ENCODE data around the gene HCN2. TPM values are rescaled to one million over a fixed set of nuclear protein-coding genes. Genes with fewer than 3 reads are reported as not detected.

Gene HCN2
- total and polyA plus RNA-seq, 2 of the 8 experiments (the other 6 are each of a cell fraction or from before 2014, with no cell fraction given), result 1.0 to 4.0 TPM

Other genes starting within 250 kb of the HCN2 start
- gene MIER2, start 245.1 kb upstream of the HCN2 start, total RNA-seq (2021; fragmentation: NEBNext Ultra II Directional; extraction: Animal tissue kit (Norgen Biotek cat#: 25700)), result 45.7 and 48.3 TPM in 2 replicates
- gene MIER2, start 245.1 kb upstream of the HCN2 start, polyA plus RNA-seq (2011; rRNA removed), result 30.3 and 53.1 TPM in 2 replicates
- gene C2CD4C, start 180.7 kb upstream of the HCN2 start, total RNA-seq (2021; fragmentation: NEBNext Ultra II Directional; extraction: Animal tissue kit (Norgen Biotek cat#: 25700)), result 6.3 and 6.6 TPM in 2 replicates
- gene C2CD4C, start 180.7 kb upstream of the HCN2 start, polyA plus RNA-seq (2011; rRNA removed), result 3.8 and 7.8 TPM in 2 replicates
- 3.5 and 4.4 TPM in 2 replicates for gene SHC2, start 128.8 kb upstream of the HCN2 start, total RNA-seq (2021; fragmentation: NEBNext Ultra II Directional; extraction: Animal tissue kit (Norgen Biotek cat#: 25700))
- gene SHC2, start 128.8 kb upstream of the HCN2 start, polyA plus RNA-seq (2011; rRNA removed), result 7.3 and 11.3 TPM in 2 replicates
- 3.0 and 3.1 TPM in 2 replicates for gene MADCAM1, start 93.4 kb upstream of the HCN2 start, total RNA-seq (2021; fragmentation: NEBNext Ultra II Directional; extraction: Animal tissue kit (Norgen Biotek cat#: 25700))
- gene MADCAM1, start 93.4 kb upstream of the HCN2 start, polyA plus RNA-seq (2011; rRNA removed), result 2.3 and 5.3 TPM in 2 replicates
- 9.1 and 10.2 TPM in 2 replicates for gene TPGS1, start 82.4 kb upstream of the HCN2 start, total RNA-seq (2021; fragmentation: NEBNext Ultra II Directional; extraction: Animal tissue kit (Norgen Biotek cat#: 25700))
- 10.6 and 11.8 TPM in 2 replicates for gene TPGS1, start 82.4 kb upstream of the HCN2 start, polyA plus RNA-seq (2011; rRNA removed)
- gene CDC34, start 58.1 kb upstream of the HCN2 start, total RNA-seq (2021; fragmentation: NEBNext Ultra II Directional; extraction: Animal tissue kit (Norgen Biotek cat#: 25700)), result 129 and 133 TPM in 2 replicates
- 95.9 and 152 TPM in 2 replicates for gene CDC34, start 58.1 kb upstream of the HCN2 start, polyA plus RNA-seq (2011; rRNA removed)
- 0.32 and 0.59 TPM in 2 replicates for gene GZMM, start 45.8 kb upstream of the HCN2 start, total RNA-seq (2021; fragmentation: NEBNext Ultra II Directional; extraction: Animal tissue kit (Norgen Biotek cat#: 25700))
- 0.09 and 0.19 TPM in 2 replicates for gene GZMM, start 45.8 kb upstream of the HCN2 start, polyA plus RNA-seq (2011; rRNA removed)
- 726 and 743 TPM in 2 replicates for gene BSG, start 17.3 kb upstream of the HCN2 start, total RNA-seq (2021; fragmentation: NEBNext Ultra II Directional; extraction: Animal tissue kit (Norgen Biotek cat#: 25700))
- 1,055 and 1,381 TPM in 2 replicates for gene BSG, start 17.3 kb upstream of the HCN2 start, polyA plus RNA-seq (2011; rRNA removed)
- gene POLRMT, start 43.7 kb downstream of the HCN2 start, total RNA-seq (2021; fragmentation: NEBNext Ultra II Directional; extraction: Animal tissue kit (Norgen Biotek cat#: 25700)), result 110 and 111 TPM in 2 replicates
- 93.0 and 119 TPM in 2 replicates for gene POLRMT, start 43.7 kb downstream of the HCN2 start, polyA plus RNA-seq (2011; rRNA removed)
- 1.7 and 1.9 TPM in 2 replicates for gene FGF22, start 50.0 kb downstream of the HCN2 start, total RNA-seq (2021; fragmentation: NEBNext Ultra II Directional; extraction: Animal tissue kit (Norgen Biotek cat#: 25700))
- gene FGF22, start 50.0 kb downstream of the HCN2 start, polyA plus RNA-seq (2011; rRNA removed), result 0.44 and 0.99 TPM in 2 replicates
- 64.7 and 68.0 TPM in 2 replicates for gene RNF126, start 73.3 kb downstream of the HCN2 start, total RNA-seq (2021; fragmentation: NEBNext Ultra II Directional; extraction: Animal tissue kit (Norgen Biotek cat#: 25700))
- 21.8 and 56.5 TPM in 2 replicates for gene RNF126, start 73.3 kb downstream of the HCN2 start, polyA plus RNA-seq (2011; rRNA removed)
- gene FSTL3, start 86.5 kb downstream of the HCN2 start, total RNA-seq (2021; fragmentation: NEBNext Ultra II Directional; extraction: Animal tissue kit (Norgen Biotek cat#: 25700)), result 7.5 and 8.1 TPM in 2 replicates
- gene FSTL3, start 86.5 kb downstream of the HCN2 start, polyA plus RNA-seq (2011; rRNA removed), result 11.8 and 18.4 TPM in 2 replicates
- not detected in 2 replicates for gene PRSS57, start 105.6 kb downstream of the HCN2 start, total RNA-seq (2021; fragmentation: NEBNext Ultra II Directional; extraction: Animal tissue kit (Norgen Biotek cat#: 25700))
- gene PRSS57, start 105.6 kb downstream of the HCN2 start, polyA plus RNA-seq (2011; rRNA removed), result 0.09 TPM in 1 of 2 replicates, not detected in the other
- gene PALM, start 119.1 kb downstream of the HCN2 start, total RNA-seq (2021; fragmentation: NEBNext Ultra II Directional; extraction: Animal tissue kit (Norgen Biotek cat#: 25700)), result 16.5 TPM in 2 replicates
- 5.7 and 13.0 TPM in 2 replicates for gene PALM, start 119.1 kb downstream of the HCN2 start, polyA plus RNA-seq (2011; rRNA removed)
- 0.43 and 0.54 TPM in 2 replicates for gene MISP, start 161.2 kb downstream of the HCN2 start, total RNA-seq (2021; fragmentation: NEBNext Ultra II Directional; extraction: Animal tissue kit (Norgen Biotek cat#: 25700))
- gene MISP, start 161.2 kb downstream of the HCN2 start, polyA plus RNA-seq (2011; rRNA removed), result 0.45 and 0.52 TPM in 2 replicates
- 873 and 888 TPM in 2 replicates for gene PTBP1, start 207.6 kb downstream of the HCN2 start, total RNA-seq (2021; fragmentation: NEBNext Ultra II Directional; extraction: Animal tissue kit (Norgen Biotek cat#: 25700))
- 528 and 645 TPM in 2 replicates for gene PTBP1, start 207.6 kb downstream of the HCN2 start, polyA plus RNA-seq (2011; rRNA removed)
- gene PLPPR3, start 232.1 kb downstream of the HCN2 start, total RNA-seq (2021; fragmentation: NEBNext Ultra II Directional; extraction: Animal tissue kit (Norgen Biotek cat#: 25700)), result 66.2 and 71.7 TPM in 2 replicates
- 76.4 and 109 TPM in 2 replicates for gene PLPPR3, start 232.1 kb downstream of the HCN2 start, polyA plus RNA-seq (2011; rRNA removed)
- 0.80 and 1.7 TPM in 2 replicates for gene AZU1, start 238.0 kb downstream of the HCN2 start, total RNA-seq (2021; fragmentation: NEBNext Ultra II Directional; extraction: Animal tissue kit (Norgen Biotek cat#: 25700))
- gene AZU1, start 238.0 kb downstream of the HCN2 start, polyA plus RNA-seq (2011; rRNA removed), result 1.3 and 2.7 TPM in 2 replicates